BLaER1 treated with 17β-estradiol and CSF1 and Interleukin-3, amounts not matched to agents 10 nM and 100 nM (cell line): ENCODE results near the gene STXBP2.

Experiments used
- H3K27ac ChIP-seq, 11 experiments: shearing (Covaris generic); formaldehyde crosslinking; 2 replicates each; pipeline ENCODE4 v1.8.1; 2022
- H3K27me3 ChIP-seq, 11 experiments: shearing (Covaris generic); formaldehyde crosslinking; 2 replicates each; pipeline ENCODE4 v1.8.1; 2022
- H3K36me3 ChIP-seq, 11 experiments: shearing (Covaris generic); formaldehyde crosslinking; 2 replicates each; pipeline ENCODE4 v1.8.1; 2022
- H3K4me1 ChIP-seq, 10 experiments: shearing (Covaris generic); formaldehyde crosslinking; 2 replicates each; pipeline ENCODE4 v1.8.1; 2022
- H3K4me2 ChIP-seq, 11 experiments: shearing (Covaris generic); formaldehyde crosslinking; 2 replicates each; pipeline ENCODE4 v1.8.1; 2022
- H3K4me3 ChIP-seq, 10 experiments: shearing (Covaris generic); formaldehyde crosslinking; 2 replicates each; pipeline ENCODE4 v1.8.1; 2022
- H3K9ac ChIP-seq, 11 experiments: shearing (Covaris generic); formaldehyde crosslinking; 2 replicates each; pipeline ENCODE4 v1.8.1; 2022
- H3K9me3 ChIP-seq, 11 experiments: shearing (Covaris generic); formaldehyde crosslinking; replicated peaks in 1 of 11; 2 replicates each; pipeline ENCODE4 v1.8.1; 2022
- H4K20me1 ChIP-seq, 11 experiments: shearing (Covaris generic); formaldehyde crosslinking; 2 replicates each; pipeline ENCODE4 v1.8.1; 2022
- Cebpa-rat ChIP-seq, 11 experiments: shearing (Covaris generic); IDR thresholded peaks; 2 replicates each; pipeline ENCODE4 v1.8.1; 2022

STXBP2 gene

DNA sequence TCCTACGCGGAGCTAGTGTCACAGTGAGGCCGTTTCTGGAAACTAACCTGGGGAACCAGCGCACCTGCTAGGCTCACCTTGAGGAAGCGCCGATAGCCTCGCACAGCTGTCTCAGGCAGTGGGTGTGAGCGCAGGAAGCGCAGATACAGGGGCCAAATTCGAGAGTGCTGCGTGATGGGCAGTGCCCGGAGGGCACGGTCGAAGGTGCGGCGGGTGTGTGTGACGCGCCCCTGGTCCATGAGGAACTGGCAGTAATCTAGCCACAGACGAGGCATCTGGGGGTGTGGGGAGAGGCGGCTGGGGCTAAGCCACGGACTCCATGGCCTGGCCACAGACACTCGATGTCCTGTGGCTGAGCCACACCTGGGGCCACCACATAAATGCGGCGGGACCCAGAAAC, 9.7 kb upstream of the STXBP2 start:
- Histone ChIP-seq H3K4me2 (no peak overlapping the region), H3K9me3 (no peaks in the 10 kb centered on the region), H3K9ac (no peak overlapping the region), H3K27me3 (no peaks in the 10 kb centered on the region), H3K27ac (no peak overlapping the region), H3K4me1 (peaks cover 21 to 33% (median 25%) of the 10 kb centered on the region in 10 experiments), H3K4me3 (no peak overlapping the region), H4K20me1 (peaks cover 0 to 66% (median 35%) of the 10 kb centered on the region in 11 experiments; a peak in 18 of 22 replicates), H3K36me3 (peaks cover 52 to 69% (median 59%) of the 10 kb centered on the region in 11 experiments)
- TF ChIP-seq Cebpa-rat (IDR thresholded peaks at IDR 0.05): no peak

DNA sequence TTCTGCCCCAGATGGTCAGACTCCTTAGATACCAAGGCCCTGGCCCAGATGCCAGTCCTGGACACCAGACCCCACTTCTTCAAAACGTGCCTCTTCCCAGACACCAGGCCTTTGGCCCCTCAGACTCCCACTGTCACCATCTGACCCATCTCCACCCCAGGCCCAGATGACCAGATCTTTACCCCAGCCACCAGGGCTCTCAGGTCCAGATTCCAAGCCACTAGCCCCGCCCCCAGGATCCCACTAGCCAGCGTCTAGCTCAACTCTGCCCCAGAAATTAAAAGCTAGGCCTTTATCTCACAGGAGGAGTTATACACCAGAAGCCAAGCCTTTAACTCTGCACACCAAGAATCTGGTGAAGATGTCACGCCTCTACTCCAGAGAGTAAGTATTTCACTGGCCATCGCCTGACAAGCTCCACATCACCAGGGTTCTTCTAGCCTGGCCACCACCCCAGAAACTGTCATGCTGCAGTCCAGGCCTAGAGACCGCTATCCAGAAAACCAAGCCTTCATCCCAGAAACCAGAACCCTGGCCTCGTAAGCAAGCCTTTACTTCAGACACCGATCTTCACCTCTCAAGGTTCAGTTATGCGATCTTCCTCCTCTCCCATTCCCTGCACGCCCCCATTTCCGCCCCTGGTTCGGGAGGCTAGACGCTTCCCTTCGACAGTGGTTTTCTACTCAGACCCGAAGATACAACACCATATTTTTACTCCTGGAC, 8.2 kb upstream of the STXBP2 start:
- Histone ChIP-seq H3K4me3 (peak overlapping the region; percentile 79 to 100 (median 92)), H3K4me2 (peak overlapping the region; percentile 87 to 100 (median 97)), H3K9me3 (no peaks in the 10 kb centered on the region), H3K36me3 (peaks cover 44 to 64% (median 50%) of the 10 kb centered on the region in 11 experiments), H3K27ac (peak overlapping the region; percentile 76 to 96 (median 89)), H3K4me1 (peaks cover 21 to 40% (median 26%) of the 10 kb centered on the region in 10 experiments), H4K20me1 (peaks cover 0 to 63% (median 31%) of the 10 kb centered on the region in 11 experiments; a peak in 17 of 22 replicates), H3K9ac (peak overlapping the region; percentile 86 to 97 (median 94)), H3K27me3 (no peaks in the 10 kb centered on the region)
- no peak for TF ChIP-seq Cebpa-rat (IDR thresholded peaks at IDR 0.05)

DNA sequence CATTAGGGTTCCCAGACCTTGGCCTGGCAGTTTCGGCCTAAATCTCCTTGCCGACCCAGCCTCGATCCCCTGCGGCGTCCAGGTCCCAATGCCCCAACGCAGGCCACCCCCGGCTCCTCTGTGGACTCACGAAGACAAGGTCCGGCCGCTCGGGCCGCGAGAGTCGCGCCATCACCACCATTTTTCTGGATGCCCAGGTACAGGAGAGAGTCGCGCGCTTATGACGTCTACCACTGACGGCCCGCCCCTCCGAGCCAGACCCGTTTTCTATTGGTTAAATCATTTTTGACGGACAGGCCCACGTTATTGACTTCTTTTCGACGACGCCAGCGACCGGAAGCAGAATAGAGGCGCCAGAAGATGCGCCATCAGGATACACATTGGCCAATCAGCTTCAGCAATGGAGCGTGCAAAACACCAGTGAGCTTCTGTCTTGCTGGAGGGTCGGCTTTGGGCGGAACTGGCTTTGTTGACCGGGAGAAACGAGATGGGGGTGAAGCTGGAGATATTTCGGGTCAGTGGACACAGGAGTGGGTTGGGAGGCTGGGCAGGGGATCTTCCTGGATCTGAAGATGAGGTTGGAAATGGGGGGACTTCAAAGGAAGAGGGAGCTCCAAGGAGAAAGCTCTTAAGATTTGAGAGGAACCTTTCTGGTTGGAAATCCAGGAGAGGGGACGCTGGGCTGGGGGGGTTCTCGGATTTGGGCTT, 7.4 kb upstream of the STXBP2 start, which contains the start of the genes PET100 and XAB2:
Gene PET100, plus strand, starts transcription at position 447 of the 708 bp plus-strand sequence. Its CDS starts 41 bp downstream, at position 488.
Gene XAB2, minus strand, starts transcription at position 199 of the 708 bp plus-strand sequence. Its CDS starts 18 bp downstream, at position 181.
- Histone ChIP-seq H3K27ac (peak within 1 kb of the TSS; percentile 84 to 96 (median 90)), H3K9me3 (no peaks in the 10 kb centered on the region), H3K9ac (peak within 1 kb of the TSS; percentile 86 to 97 (median 94)), H3K36me3 (peaks cover 40 to 56% (median 43%) of the 10 kb centered on the region in 11 experiments), H3K27me3 (no peaks in the 10 kb centered on the region), H4K20me1 (peaks cover 0 to 60% (median 29%) of the 10 kb centered on the region in 11 experiments; a peak in 17 of 22 replicates), H3K4me2 (peak within 1 kb of the TSS; percentile 91 to 100 (median 99)), H3K4me1 (peaks cover 21 to 44% (median 31%) of the 10 kb centered on the region in 10 experiments), H3K4me3 (peak within 1 kb of the TSS; percentile 79 to 100 (median 92))
- no peak for TF ChIP-seq Cebpa-rat (IDR thresholded peaks at IDR 0.05)

DNA sequence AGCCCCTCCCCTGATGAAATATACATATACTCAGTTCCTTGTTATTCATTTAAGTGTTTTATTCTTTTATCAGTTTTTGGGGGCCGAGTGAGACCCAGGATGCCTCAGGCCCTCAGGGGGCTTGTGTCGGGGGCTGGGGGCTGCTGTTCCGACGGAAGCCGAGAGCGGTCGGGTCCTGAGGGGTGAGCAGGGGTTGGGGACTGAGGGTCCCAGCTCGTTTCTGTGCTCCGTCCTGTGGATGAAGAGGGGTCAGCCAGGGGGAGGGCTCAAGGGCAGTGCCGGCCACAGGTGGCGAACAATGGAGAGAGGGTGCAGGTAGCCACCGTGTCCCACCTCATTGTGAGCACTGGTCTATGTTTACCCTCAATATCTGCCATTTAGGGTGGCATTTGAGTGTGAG, 5.3 kb upstream of the STXBP2 start:
- Histone ChIP-seq H4K20me1 (peaks cover 0 to 40% (median 20%) of the 10 kb centered on the region in 11 experiments; a peak in 16 of 22 replicates), H3K4me3 (no peak overlapping the region), H3K36me3 (peaks cover 19 to 35% (median 24%) of the 10 kb centered on the region in 11 experiments), H3K9me3 (no peaks in the 10 kb centered on the region), H3K27ac (no peak overlapping the region), H3K4me2 (no peak overlapping the region; a peak in 1 of 22 replicates), H3K9ac (no peak overlapping the region), H3K4me1 (peaks cover 41 to 62% (median 50%) of the 10 kb centered on the region in 10 experiments), H3K27me3 (no peaks in the 10 kb centered on the region)
- TF ChIP-seq Cebpa-rat (IDR thresholded peaks at IDR 0.05): no peak

DNA sequence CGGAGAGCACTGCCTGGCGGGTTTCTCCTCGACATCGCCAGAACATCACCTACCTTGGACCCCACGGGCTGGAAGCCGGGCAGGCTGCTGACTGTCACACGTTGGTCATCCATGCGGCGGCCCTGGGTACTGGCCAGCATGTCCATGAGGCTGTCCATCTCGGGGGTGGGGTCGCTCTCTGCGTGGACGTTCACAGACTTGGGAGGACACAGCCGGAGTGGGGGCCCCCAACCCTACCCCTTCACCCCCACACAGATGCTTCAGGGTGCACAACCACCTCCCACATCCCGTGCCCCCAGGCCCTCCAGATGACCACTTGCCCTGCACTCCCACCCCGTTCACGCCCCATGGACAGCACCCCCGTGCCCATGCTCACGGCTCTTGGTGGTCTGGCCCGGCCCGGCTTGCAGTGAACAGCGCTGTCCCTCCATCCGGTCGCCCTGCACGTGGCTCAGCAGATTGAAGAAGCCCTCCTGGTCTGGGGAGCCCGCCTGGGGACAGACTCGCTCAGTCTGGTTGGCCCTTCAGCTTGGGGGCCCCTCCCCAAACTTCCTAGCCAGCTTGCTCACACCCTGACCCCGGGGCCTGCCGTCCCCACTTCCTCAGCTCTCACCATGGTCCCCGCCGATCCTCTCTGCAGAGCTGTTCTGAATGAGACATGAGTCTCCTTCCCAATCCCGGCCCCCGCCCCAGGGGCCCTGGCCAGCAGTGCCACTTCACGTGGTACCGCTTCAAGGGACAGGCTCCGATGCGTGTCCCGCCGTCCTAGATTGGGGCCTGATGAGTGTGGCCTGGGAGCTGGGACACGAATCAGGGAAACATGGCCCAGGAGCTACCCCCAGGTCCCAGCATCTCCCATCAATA, 4.3 kb upstream of the STXBP2 start:
- TF ChIP-seq Cebpa-rat (IDR thresholded peaks at IDR 0.05): no peak
- Histone ChIP-seq H3K4me1 (peaks cover 45 to 66% (median 53%) of the 10 kb centered on the region in 10 experiments), H3K36me3 (peaks cover 10 to 25% (median 15%) of the 10 kb centered on the region in 11 experiments; a peak in 20 of 22 replicates), H3K27ac (no peak overlapping the region), H3K27me3 (no peaks in the 10 kb centered on the region), H3K9me3 (no peaks in the 10 kb centered on the region), H3K4me3 (no peak overlapping the region), H4K20me1 (peaks cover 0 to 30% (median 10%) of the 10 kb centered on the region in 11 experiments; a peak in 9 of 22 replicates), H3K9ac (0 out of 22 replicates have a peak overlapping the region, but pooled peaks of 1 of the 11 experiments have one; percentile 22), H3K4me2 (no peak overlapping the region)

DNA sequence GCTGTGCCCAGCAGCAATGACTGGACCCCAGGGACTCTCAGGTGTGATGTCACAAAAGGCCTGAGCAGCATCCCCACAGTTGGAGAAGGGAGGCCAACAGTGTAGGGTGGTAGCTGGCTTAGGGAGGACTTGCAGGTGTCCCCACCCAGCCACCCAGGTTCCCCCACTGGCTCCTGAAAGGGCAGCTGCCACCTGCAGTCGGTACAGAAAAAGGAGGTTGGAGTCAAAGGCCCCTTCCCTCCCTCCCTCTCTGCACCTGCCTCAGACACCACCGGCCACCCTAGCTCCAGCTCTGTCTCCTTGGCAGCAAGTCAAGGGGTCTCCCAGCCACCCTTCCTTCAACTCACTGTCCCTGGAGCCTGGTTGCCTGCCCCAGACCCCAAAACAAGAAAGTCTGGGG, 3.2 kb upstream of the STXBP2 start, which contains the start of gene PCP2:
Gene PCP2, minus strand, starts transcription at position 22 of the 400 bp plus-strand sequence. CDS start 262 bp downstream, outside the sequence.
- H3K27me3 ChIP-seq: no peaks in the 10 kb centered on the region
- no peak for TF ChIP-seq Cebpa-rat (IDR thresholded peaks at IDR 0.05)
- peak within 1 kb of the TSS in 2 of 11 experiments; percentile 15 to 22; a peak in 1 of 22 replicates for H3K9ac ChIP-seq
- H3K4me1 ChIP-seq: peaks cover 43 to 66% (median 53%) of the 10 kb centered on the region in 10 experiments
- no peak within 1 kb of the TSS for H3K27ac ChIP-seq
- H3K9me3 ChIP-seq: no peaks in the 10 kb centered on the region
- H3K36me3 ChIP-seq: peaks cover 11 to 26% (median 15%) of the 10 kb centered on the region in 11 experiments; a peak in 20 of 22 replicates
- H4K20me1 ChIP-seq: peaks cover 0 to 19% (median 2%) of the 10 kb centered on the region in 11 experiments; a peak in 6 of 22 replicates
- H3K4me2 ChIP-seq: peak within 1 kb of the TSS in 6 of 11 experiments; percentile 2 to 81 (median 28); a peak in 7 of 22 replicates
- H3K4me3 ChIP-seq: no peak within 1 kb of the TSS

DNA sequence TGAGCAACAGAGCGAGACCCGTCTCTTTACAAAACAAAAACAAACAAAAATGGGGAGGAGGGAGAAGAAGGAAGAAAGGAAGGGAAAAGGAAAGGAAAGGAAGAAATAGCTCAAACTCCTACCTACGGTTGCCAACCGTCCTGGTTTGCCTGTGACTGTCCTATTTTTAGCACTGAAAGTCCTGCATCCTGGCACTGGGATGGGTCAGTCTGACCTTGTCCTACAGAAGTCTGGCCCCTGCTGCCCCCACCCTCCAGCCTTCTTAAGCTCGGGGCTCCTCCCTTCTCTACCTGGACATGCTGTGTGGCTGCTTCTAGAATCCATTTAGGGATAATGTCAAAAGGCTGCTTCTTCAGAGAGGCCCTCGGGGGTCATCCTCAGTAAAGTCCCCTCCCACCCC, 1.2 kb upstream of the STXBP2 start:
- no peak for TF ChIP-seq Cebpa-rat (IDR thresholded peaks at IDR 0.05)
- Histone ChIP-seq H3K36me3 (peaks cover 11 to 40% (median 23%) of the 10 kb centered on the region in 11 experiments; a peak in 20 of 22 replicates), H3K9ac (peak overlapping the region in 2 of 11 experiments; percentile 15 to 49; a peak in 1 of 22 replicates), H3K27ac (peak overlapping the region in 2 of 11 experiments; percentile 17 to 79; a peak in 1 of 22 replicates), H3K4me2 (peak overlapping the region; percentile 81 to 96 (median 85)), H4K20me1 (peaks cover 0 to 29% (median 11%) of the 10 kb centered on the region in 11 experiments; a peak in 11 of 22 replicates), H3K27me3 (no peaks in the 10 kb centered on the region), H3K4me1 (peaks cover 35 to 66% (median 51%) of the 10 kb centered on the region in 10 experiments), H3K9me3 (no peaks in the 10 kb centered on the region), H3K4me3 (no peak overlapping the region)
